HepG2 (cell line): Measurements from ENCODE around the gene SAA4.

ENCODE experiments used
- BCL6 ChIP-seq: IDR thresholded peaks from 2 replicates; pipeline ENCODE4 v1.6.1; 2016; ENCODE audit warnings: missing genetic modification reagents, missing compliant biosample characterization
- GFI1 ChIP-seq: sonication (generic); formaldehyde crosslinking; IDR thresholded peaks from 2 replicates; pipeline ENCODE4 v1.5.0; 2020; ENCODE audit warnings: missing genetic modification reagents, mild to moderate bottlenecking, borderline replicate concordance
- POLR2A ChIP-seq, 2 experiments: IDR thresholded peaks; 2 replicates each; pipeline ENCODE4 v1.6.1; 2011; ENCODE audit warnings: low read depth in 2 of 2, low read length in 2 of 2, mild to moderate bottlenecking in 1 of 2, moderate library complexity in 1 of 2; ENCODE audit not compliant: insufficient read depth in 1 of 2
- ZNF282 ChIP-seq: fragments of 450-650 bp; IDR thresholded peaks from 2 replicates; pipeline ENCODE4 v1.6.1; 2018; ENCODE audit not compliant: partially characterized antibody

DNA sequence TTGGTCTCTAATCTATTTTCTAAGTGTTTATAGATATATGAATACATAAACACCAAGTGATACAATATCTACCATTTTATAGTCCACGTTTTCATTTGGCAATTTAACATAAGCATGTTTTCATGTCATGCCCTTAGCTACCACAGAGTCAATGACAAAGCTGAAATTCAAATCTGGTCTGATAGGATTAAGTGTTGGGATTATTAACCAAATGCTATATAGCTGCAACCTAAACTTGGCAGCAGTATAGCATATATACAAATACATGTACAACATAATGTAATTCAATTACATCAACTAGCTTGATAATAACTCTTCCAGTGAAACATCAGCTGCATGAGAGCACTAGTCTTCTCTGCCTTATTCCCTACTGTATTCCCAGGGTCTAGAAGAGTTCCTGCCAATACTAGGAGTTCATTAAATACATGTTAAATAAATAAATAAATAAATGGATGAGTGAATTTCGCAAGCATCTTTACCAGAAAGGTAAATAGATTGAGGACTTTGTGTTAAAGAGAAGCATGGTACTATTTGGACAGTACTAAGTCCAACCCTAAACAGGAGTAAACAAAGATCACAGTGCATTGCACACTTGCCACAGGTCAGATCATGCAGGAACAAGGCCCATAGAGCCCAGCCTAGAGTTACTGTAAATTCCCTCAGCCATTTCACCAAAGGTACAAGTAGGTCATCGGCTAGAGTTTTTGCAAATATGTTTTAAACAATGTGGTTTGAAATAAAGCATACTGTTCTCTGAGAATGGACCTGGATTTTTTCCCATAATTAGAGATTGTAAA is 12.8 kb downstream of the SAA4 start:
- no peak for TF ChIP-seq GFI1 (CRISPR knock-in tag)
- TF ChIP-seq BCL6, result peak; percentile 77
- peak; percentile 43 to 67; a peak in 3 of 4 replicates for TF ChIP-seq POLR2A (IDR thresholded peaks at IDR 0.05; ENCODE audit: insufficient read depth in 1 of 2, low read depth in 2 of 2, low read length in 2 of 2)
- no peak for TF ChIP-seq ZNF282
